ENCODE results near the gene ARHGDIA.

Gene ARHGDIA

GRCh38 chr17:81867170-81867990, 3.8 kb downstream of the ARHGDIA start:
- Histone ChIP-seq H3K27ac (ENCODE audit: low read depth, low read length) (peak overlapping the region; percentile 52), H3K27me3 (ENCODE audit: insufficient read depth, low read length) (no peaks in the 10 kb centered on the region), H3K4me3 (ENCODE audit: low read length) (no peak overlapping the region), H3K4me1 (ENCODE audit: insufficient read depth, low read length) (peaks cover 25% of the 10 kb centered on the region), H3K9me3 (ENCODE audit: insufficient read depth, low read depth, low read length) (no peaks in the 10 kb centered on the region), H3K36me3 (ENCODE audit: insufficient read depth, low read length) (peaks cover 48% of the 10 kb centered on the region), H3K9ac (ENCODE audit: low read depth, low read length) (peak overlapping the region; percentile 39)
- 73% methylated on average over 23 of the region's 23 CpGs for WGBS

DNA sequence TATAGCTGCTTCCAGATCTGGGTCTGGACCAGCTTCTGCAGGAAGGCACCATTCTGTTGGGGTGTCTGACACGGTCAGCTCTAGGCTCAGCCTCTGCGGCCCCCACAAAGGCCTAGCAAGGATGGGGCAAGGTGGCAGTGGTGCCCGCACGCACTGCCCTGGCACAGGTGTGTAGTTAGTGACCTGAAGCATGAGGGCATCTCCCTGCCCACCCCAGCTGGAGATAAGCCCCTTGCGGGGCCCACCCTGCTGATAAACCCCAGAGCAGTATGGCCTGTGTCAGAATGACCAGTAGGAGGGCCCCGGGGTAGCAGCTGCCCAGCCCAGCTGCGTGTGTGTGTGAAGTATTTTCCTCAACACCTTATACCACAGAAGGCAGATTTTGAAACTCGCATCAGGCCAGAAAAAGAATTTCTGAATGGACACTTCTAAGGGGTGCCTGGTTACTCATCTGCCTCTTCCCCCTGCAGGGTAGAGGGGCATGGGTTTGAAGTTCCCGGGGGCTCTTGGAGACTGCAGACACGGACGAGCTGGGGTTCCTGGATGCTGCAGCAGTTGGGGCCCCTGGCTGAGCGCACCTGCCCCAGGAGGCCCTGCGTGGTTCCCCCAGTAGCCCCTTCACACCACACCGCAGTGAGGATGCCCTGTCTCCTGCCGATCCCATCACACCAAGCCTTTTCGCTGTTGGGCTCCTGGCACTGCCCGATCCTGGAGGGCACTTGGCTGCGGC, 4.5 kb downstream of the ARHGDIA start:
- Histone ChIP-seq H3K36me3 (ENCODE audit: insufficient read depth, low read length) (peaks cover 48% of the 10 kb centered on the region), H3K4me1 (ENCODE audit: insufficient read depth, low read length) (peaks cover 25% of the 10 kb centered on the region), H3K9ac (ENCODE audit: low read depth, low read length) (peak overlapping the region; percentile 39), H3K27ac (ENCODE audit: low read depth, low read length) (peak overlapping the region; percentile 52), H3K9me3 (ENCODE audit: insufficient read depth, low read depth, low read length) (no peaks in the 10 kb centered on the region), H3K4me3 (ENCODE audit: low read length) (no peak overlapping the region), H3K27me3 (ENCODE audit: insufficient read depth, low read length) (no peaks in the 10 kb centered on the region)
- WGBS, result 94% methylated on average over 16 of the region's 18 CpGs

DNA sequence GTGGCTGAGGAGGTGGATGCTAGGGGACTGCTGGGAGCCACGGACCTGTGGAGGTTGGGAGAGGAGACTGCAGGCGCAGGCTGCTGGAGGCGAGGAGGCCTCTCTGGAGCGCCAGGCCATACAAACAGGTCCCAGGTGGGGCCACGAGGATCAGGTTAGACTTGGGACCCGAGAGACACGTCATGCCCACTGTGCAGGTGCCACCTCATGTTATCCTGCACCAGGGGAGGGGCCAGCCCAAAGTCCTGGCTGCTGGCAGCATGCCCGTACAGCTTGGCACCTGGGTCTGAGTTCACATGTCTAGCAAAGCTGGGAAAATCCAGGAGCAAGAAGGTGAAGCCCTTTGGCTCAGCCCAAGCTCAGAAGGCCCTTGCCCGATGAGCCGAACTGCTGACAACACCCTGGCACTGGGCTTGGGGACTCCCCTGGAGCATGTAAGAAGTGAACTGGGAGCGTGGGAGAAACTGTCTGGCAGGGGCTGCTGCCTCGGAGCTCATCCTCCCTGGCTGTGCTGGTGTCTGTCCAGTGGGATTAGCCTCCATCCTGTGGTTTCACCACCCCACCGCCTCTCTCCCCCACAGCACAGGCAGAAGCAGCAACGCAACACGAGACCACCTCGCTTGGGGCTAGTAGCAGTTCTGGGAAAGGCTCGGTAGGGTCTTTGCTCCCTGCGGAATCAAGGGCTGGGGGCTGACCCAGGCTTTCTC, 5.3 kb downstream of the ARHGDIA start:
- H3K9ac ChIP-seq (ENCODE audit: low read depth, low read length), result no peak overlapping the region
- no peaks in the 10 kb centered on the region for H3K27me3 ChIP-seq (ENCODE audit: insufficient read depth, low read length)
- H3K4me3 ChIP-seq (ENCODE audit: low read length), result no peak overlapping the region
- H3K4me1 ChIP-seq (ENCODE audit: insufficient read depth, low read length), result peaks cover 25% of the 10 kb centered on the region
- H3K36me3 ChIP-seq (ENCODE audit: insufficient read depth, low read length), result peaks cover 48% of the 10 kb centered on the region
- no peaks in the 10 kb centered on the region for H3K9me3 ChIP-seq (ENCODE audit: insufficient read depth, low read depth, low read length)
- WGBS, result 91% methylated on average over 18 of the region's 18 CpGs
- H3K27ac ChIP-seq (ENCODE audit: low read depth, low read length), result no peak overlapping the region

- no peak overlapping the region for H3K9ac ChIP-seq (ENCODE audit: low read depth, low read length)
- peaks cover 25% of the 10 kb centered on the region for H3K4me1 ChIP-seq (ENCODE audit: insufficient read depth, low read length)
- WGBS, result 95% methylated on average over 8 of the region's 8 CpGs
- no peak overlapping the region for H3K4me3 ChIP-seq (ENCODE audit: low read length)
- no peaks in the 10 kb centered on the region for H3K9me3 ChIP-seq (ENCODE audit: insufficient read depth, low read depth, low read length)
- H3K36me3 ChIP-seq (ENCODE audit: insufficient read depth, low read length), result peaks cover 48% of the 10 kb centered on the region
- no peak overlapping the region for H3K27ac ChIP-seq (ENCODE audit: low read depth, low read length)
- H3K27me3 ChIP-seq (ENCODE audit: insufficient read depth, low read length), result no peaks in the 10 kb centered on the region
Observed at GRCh38 chr17:81865358-81865732, 5.8 kb downstream of the ARHGDIA start.

GRCh38 chr17:81863833-81864768, 7.0 kb downstream of the ARHGDIA start:
- Histone ChIP-seq H3K9me3 (ENCODE audit: insufficient read depth, low read depth, low read length) (no peaks in the 10 kb centered on the region), H3K27me3 (ENCODE audit: insufficient read depth, low read length) (no peaks in the 10 kb centered on the region), H3K9ac (ENCODE audit: low read depth, low read length) (no peak overlapping the region), H3K27ac (ENCODE audit: low read depth, low read length) (no peak overlapping the region), H3K4me3 (ENCODE audit: low read length) (no peak overlapping the region), H3K36me3 (ENCODE audit: insufficient read depth, low read length) (peaks cover 47% of the 10 kb centered on the region), H3K4me1 (ENCODE audit: insufficient read depth, low read length) (peaks cover 23% of the 10 kb centered on the region)
- 94% methylated on average over 9 of the region's 9 CpGs for WGBS

DNA sequence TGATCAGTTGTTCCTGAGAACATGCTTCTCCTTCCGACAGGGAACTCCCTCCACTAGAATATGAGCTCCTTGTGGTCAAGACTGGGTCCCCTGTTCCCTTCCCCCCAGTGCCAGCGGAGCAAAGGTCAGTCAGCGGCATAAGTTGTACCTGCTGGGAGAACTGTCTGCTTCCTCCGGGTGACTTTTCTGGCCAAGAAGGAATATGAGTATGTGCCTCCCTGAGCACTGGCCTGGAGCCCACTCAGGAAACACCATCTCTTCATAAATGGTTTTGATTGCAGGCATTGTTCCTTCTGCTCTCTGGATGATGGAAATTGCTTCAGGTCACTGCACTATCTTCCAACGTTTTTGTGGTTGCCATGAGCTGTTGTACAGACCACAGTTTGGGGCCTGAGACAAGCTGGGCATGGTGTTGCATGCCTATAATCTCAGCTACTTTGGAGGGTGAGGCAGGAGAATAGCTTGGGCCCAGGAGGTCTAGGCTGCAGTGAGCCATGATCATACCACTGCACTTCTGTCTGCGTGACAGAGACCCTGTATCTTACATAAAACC, 7.9 kb downstream of the ARHGDIA start:
- no peak overlapping the region for H3K27ac ChIP-seq (ENCODE audit: low read depth, low read length)
- H3K4me3 ChIP-seq (ENCODE audit: low read length), result no peak overlapping the region
- no peaks in the 10 kb centered on the region for H3K9me3 ChIP-seq (ENCODE audit: insufficient read depth, low read depth, low read length)
- WGBS, result 96% methylated on average over 6 of the region's 6 CpGs
- peaks cover 49% of the 10 kb centered on the region for H3K36me3 ChIP-seq (ENCODE audit: insufficient read depth, low read length)
- H3K4me1 ChIP-seq (ENCODE audit: insufficient read depth, low read length), result peaks cover 18% of the 10 kb centered on the region; the same call in 1 of the 2 replicates
- H3K9ac ChIP-seq (ENCODE audit: low read depth, low read length), result no peak overlapping the region
- H3K27me3 ChIP-seq (ENCODE audit: insufficient read depth, low read length), result no peaks in the 10 kb centered on the region

- Histone ChIP-seq H3K36me3 (ENCODE audit: insufficient read depth, low read length) (peaks cover 58% of the 10 kb centered on the region), H3K9me3 (ENCODE audit: insufficient read depth, low read depth, low read length) (no peaks in the 10 kb centered on the region), H3K4me1 (ENCODE audit: insufficient read depth, low read length) (0 out of 2 replicates have a peak, but pooled peaks cover 5% of the 10 kb centered on the region), H3K4me3 (ENCODE audit: low read length) (peak overlapping the region; percentile 89), H3K9ac (ENCODE audit: low read depth, low read length) (peak overlapping the region; percentile 91), H3K27me3 (ENCODE audit: insufficient read depth, low read length) (no peaks in the 10 kb centered on the region), H3K27ac (ENCODE audit: low read depth, low read length) (peak overlapping the region; percentile 82)
- under 1% methylated on average over 74 of the region's 74 CpGs for WGBS
Observed at GRCh38 chr17:81860756-81861568, 10.2 kb downstream of the ARHGDIA start.

- no peaks in the 10 kb centered on the region for H3K9me3 ChIP-seq (ENCODE audit: insufficient read depth, low read depth, low read length)
- 0 out of 2 replicates have a peak, but pooled peaks cover 5% of the 10 kb centered on the region for H3K4me1 ChIP-seq (ENCODE audit: insufficient read depth, low read length)
- H3K27me3 ChIP-seq (ENCODE audit: insufficient read depth, low read length), result no peaks in the 10 kb centered on the region
- H3K4me3 ChIP-seq (ENCODE audit: low read length), result peak within 1 kb of the TSS; percentile 89
- H3K36me3 ChIP-seq (ENCODE audit: insufficient read depth, low read length), result peaks cover 58% of the 10 kb centered on the region
- H3K9ac ChIP-seq (ENCODE audit: low read depth, low read length), result peak within 1 kb of the TSS; percentile 91
- H3K27ac ChIP-seq (ENCODE audit: low read depth, low read length), result peak within 1 kb of the TSS; percentile 91
- under 1% methylated on average over 95 of the region's 95 CpGs for WGBS
Observed at GRCh38 chr17:81859906-81860755, 11.0 kb downstream of the ARHGDIA start, which contains the start of gene P4HB. P4HB (minus strand) TSS chr17:81860535; CDS start chr17:81860471, 64 bp downstream.
